GM23338 (cell line): Measurements from ENCODE around the gene FAM136A. TPM values are rescaled to one million over a fixed set of nuclear protein-coding genes. Genes with fewer than 3 reads are reported as not detected.

ENCODE experiments used
- CREB1 ChIP-seq: fragments of 250-450 bp; sonication (Bioruptor Pico); IDR thresholded peaks from 2 replicates; pipeline ENCODE4 v1.5.0; 2020; ENCODE audit warnings: low read depth, mild to moderate bottlenecking, moderate library complexity
- ETS1 ChIP-seq: IDR thresholded peaks from 2 replicates; pipeline ENCODE4 v1.6.1; 2016; ENCODE audit warnings: antibody characterized with exemption
- EZH2 ChIP-seq: fragments of 200-600 bp; sonication (generic); IDR thresholded peaks from one replicate; pipeline ENCODE4 v1.8.0; 2017; ENCODE audit warnings: antibody characterized with exemption, mild to moderate bottlenecking, low read depth; ENCODE audit not compliant: unreplicated experiment
- NANOG ChIP-seq: IDR thresholded peaks from 2 replicates; pipeline ENCODE4 v1.6.1; 2016; ENCODE audit warnings: antibody characterized with exemption, borderline replicate concordance
- POLR2AphosphoS5 ChIP-seq: IDR thresholded peaks from 2 replicates; pipeline ENCODE4 v1.6.1; 2016; ENCODE audit warnings: antibody characterized with exemption, low read depth
- STAT1 ChIP-seq: IDR thresholded peaks from one replicate; pipeline ENCODE4 v1.6.1; 2016; ENCODE audit warnings: antibody characterized with exemption; ENCODE audit not compliant: unreplicated experiment
- polyA plus RNA-seq: library from polyadenylated mRNA; unstranded; fragments of >200 nt; fragmentation: Nextera tagmentation; extraction: Ambion mirVana; gene quantifications from 2 replicates; pipeline ENCODE4 v1.2.1, GENCODE V29; 2016
- total RNA-seq: library from RNA; depleted of rRNA; stranded (reverse); fragments of >200 nt; shearing (Covaris generic); gene quantifications from 2 replicates; pipeline ENCODE4 v1.2.3, GENCODE V29; 2014
- TF ChIP-seq, protein P1 (sequence below): fragments of 250-450 bp; sonication (Bioruptor Pico); IDR thresholded peaks from 2 replicates; pipeline ENCODE4 v1.5.0; 2020; ENCODE audit warnings: mild to moderate bottlenecking, moderate library complexity
- TF ChIP-seq, protein P2 (sequence below): IDR thresholded peaks from one replicate; pipeline ENCODE4 v1.6.1; 2018; ENCODE audit warnings: antibody characterized with exemption; ENCODE audit not compliant: unreplicated experiment

Gene FAM136A
- total and polyA plus RNA-seq, 2 experiments from 2014 or later: 115 to 150 TPM

DNA sequence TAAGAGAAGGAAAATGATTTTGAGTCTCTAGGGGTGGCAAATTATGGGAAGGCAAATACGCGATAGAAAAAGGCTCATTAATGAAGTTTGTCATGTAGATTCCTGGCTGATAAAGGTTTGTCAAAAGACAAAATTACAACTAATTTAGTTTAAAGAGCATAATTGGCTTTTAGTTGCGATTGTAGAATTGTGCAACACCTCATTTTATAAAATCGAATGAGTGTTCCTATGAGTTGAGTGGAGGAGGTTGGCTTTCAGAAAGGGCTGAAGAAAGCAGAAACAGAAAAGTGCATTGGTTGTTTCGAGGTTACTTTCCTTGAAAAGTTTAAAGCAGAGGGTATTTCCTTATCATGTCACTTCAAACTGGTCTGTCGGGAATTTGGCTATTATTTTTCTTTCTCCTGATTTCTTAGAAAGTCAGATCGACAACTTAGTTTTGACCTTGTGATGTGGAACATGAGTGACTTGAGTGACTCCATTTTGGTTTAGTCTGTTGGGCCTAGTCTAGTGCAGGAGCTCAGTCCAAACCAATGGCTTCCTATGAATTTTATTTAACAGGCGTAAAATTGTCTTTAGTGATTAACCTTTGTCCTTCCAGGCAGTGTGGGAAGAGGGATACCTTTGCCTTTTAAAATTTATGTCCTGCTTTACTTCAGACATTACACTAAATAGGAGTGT lies 46.1 kb downstream of the FAM136A start (continued):
- TF ChIP-seq, protein P1, sequence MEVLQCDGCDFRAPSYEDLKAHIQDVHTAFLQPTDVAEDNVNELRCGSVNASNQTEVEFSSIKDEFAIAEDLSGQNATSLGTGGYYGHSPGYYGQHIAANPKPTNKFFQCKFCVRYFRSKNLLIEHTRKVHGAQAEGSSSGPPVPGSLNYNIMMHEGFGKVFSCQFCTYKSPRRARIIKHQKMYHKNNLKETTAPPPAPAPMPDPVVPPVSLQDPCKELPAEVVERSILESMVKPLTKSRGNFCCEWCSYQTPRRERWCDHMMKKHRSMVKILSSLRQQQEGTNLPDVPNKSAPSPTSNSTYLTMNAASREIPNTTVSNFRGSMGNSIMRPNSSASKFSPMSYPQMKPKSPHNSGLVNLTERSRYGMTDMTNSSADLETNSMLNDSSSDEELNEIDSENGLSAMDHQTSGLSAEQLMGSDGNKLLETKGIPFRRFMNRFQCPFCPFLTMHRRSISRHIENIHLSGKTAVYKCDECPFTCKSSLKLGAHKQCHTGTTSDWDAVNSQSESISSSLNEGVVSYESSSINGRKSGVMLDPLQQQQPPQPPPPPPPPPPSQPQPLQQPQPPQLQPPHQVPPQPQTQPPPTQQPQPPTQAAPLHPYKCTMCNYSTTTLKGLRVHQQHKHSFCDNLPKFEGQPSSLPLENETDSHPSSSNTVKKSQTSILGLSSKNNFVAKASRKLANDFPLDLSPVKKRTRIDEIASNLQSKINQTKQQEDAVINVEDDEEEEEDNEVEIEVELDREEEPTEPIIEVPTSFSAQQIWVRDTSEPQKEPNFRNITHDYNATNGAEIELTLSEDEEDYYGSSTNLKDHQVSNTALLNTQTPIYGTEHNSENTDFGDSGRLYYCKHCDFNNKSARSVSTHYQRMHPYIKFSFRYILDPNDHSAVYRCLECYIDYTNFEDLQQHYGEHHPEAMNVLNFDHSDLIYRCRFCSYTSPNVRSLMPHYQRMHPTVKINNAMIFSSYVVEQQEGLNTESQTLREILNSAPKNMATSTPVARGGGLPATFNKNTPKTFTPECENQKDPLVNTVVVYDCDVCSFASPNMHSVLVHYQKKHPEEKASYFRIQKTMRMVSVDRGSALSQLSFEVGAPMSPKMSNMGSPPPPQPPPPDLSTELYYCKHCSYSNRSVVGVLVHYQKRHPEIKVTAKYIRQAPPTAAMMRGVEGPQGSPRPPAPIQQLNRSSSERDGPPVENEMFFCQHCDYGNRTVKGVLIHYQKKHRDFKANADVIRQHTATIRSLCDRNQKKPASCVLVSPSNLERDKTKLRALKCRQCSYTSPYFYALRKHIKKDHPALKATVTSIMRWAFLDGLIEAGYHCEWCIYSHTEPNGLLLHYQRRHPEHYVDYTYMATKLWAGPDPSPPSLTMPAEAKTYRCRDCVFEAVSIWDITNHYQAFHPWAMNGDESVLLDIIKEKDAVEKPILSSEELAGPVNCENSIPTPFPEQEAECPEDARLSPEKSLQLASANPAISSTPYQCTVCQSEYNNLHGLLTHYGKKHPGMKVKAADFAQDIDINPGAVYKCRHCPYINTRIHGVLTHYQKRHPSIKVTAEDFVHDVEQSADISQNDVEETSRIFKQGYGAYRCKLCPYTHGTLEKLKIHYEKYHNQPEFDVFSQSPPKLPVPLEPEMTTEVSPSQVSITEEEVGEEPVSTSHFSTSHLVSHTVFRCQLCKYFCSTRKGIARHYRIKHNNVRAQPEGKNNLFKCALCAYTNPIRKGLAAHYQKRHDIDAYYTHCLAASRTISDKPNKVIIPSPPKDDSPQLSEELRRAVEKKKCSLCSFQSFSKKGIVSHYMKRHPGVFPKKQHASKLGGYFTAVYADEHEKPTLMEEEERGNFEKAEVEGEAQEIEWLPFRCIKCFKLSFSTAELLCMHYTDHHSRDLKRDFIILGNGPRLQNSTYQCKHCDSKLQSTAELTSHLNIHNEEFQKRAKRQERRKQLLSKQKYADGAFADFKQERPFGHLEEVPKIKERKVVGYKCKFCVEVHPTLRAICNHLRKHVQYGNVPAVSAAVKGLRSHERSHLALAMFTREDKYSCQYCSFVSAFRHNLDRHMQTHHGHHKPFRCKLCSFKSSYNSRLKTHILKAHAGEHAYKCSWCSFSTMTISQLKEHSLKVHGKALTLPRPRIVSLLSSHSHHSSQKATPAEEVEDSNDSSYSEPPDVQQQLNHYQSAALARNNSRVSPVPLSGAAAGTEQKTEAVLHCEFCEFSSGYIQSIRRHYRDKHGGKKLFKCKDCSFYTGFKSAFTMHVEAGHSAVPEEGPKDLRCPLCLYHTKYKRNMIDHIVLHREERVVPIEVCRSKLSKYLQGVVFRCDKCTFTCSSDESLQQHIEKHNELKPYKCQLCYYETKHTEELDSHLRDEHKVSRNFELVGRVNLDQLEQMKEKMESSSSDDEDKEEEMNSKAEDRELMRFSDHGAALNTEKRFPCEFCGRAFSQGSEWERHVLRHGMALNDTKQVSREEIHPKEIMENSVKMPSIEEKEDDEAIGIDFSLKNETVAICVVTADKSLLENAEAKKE: no peak
- TF ChIP-seq POLR2AphosphoS5: no peak
- TF ChIP-seq CREB1 (CRISPR knock-in tag): no peak
- TF ChIP-seq NANOG: no peak
- TF ChIP-seq ETS1: no peak
- no peak for TF ChIP-seq STAT1
- TF ChIP-seq EZH2: no peak
- TF ChIP-seq, protein P2, sequence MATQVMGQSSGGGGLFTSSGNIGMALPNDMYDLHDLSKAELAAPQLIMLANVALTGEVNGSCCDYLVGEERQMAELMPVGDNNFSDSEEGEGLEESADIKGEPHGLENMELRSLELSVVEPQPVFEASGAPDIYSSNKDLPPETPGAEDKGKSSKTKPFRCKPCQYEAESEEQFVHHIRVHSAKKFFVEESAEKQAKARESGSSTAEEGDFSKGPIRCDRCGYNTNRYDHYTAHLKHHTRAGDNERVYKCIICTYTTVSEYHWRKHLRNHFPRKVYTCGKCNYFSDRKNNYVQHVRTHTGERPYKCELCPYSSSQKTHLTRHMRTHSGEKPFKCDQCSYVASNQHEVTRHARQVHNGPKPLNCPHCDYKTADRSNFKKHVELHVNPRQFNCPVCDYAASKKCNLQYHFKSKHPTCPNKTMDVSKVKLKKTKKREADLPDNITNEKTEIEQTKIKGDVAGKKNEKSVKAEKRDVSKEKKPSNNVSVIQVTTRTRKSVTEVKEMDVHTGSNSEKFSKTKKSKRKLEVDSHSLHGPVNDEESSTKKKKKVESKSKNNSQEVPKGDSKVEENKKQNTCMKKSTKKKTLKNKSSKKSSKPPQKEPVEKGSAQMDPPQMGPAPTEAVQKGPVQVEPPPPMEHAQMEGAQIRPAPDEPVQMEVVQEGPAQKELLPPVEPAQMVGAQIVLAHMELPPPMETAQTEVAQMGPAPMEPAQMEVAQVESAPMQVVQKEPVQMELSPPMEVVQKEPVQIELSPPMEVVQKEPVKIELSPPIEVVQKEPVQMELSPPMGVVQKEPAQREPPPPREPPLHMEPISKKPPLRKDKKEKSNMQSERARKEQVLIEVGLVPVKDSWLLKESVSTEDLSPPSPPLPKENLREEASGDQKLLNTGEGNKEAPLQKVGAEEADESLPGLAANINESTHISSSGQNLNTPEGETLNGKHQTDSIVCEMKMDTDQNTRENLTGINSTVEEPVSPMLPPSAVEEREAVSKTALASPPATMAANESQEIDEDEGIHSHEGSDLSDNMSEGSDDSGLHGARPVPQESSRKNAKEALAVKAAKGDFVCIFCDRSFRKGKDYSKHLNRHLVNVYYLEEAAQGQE: no peak
